Pancreas (tissue), 10 donors: ENCODE data around the gene ZNF674. TPM values are rescaled to one million over a fixed set of nuclear protein-coding genes. Genes with fewer than 3 reads are reported as not detected.

Experiments used
- ATAC-seq, 4 donors: fragments of 200-7000 bp; cut with Tn5 transposase; one replicate each; pipeline versions ENCODE4 v1.8.0 to v1.9.1; 2020; ENCODE audit warnings: mild to moderate bottlenecking in 4 of 4, moderate library complexity in 4 of 4
- DNase-seq, 6 donors: peaks; one replicate each; pipeline ENCODE4 v3.0.0-alpha.2; 2020
- FAIRE-seq: peaks from 2 replicates; lab custom pipeline; 2012; peaks lifted over from hg19 to GRCh38; lab: Jason Lieb, UNC
- H3K27ac ChIP-seq, 4 donors: fragments of 200-600 bp; sonication (generic); 1 replicate in 3 of 4; 2 replicates in 1 of 4; pipeline versions ENCODE4 v1.5.0 to v1.8.0; 2020
- H3K27me3 ChIP-seq, 4 donors: fragments of 200-600 bp; one replicate each; pipeline ENCODE4 v1.8.0; 2021
- H3K36me3 ChIP-seq, 3 donors: fragments of 200-600 bp; sonication (generic) in 1 of 3; one replicate each; pipeline versions ENCODE4 v1.5.0 to v1.8.0; 2020 to 2021
- H3K4me1 ChIP-seq, 3 donors: fragments of 200-600 bp; one replicate each; pipeline ENCODE4 v1.8.0; 2021
- H3K4me3 ChIP-seq, 4 donors: fragments of 200-600 bp; sonication (generic) in 2 of 4; one replicate each; pipeline versions ENCODE4 v1.5.0 to v1.8.0; 2020 to 2021
- H3K9me3 ChIP-seq, 4 donors: fragments of 200-600 bp; one replicate each; pipeline ENCODE4 v1.8.0; 2021
- CTCF ChIP-seq, 4 donors: fragments of 200-600 bp; sonication (generic) in 3 of 4; IDR thresholded peaks; one replicate each; pipeline versions ENCODE4 v1.5.0 to v1.8.0; 2021; ENCODE audit warnings: antibody characterized with exemption in 4 of 4
- WGBS, 2 donors: extraction: QIAGEN DNeasy Blood & Tissue Kit; methylation state at CpG; one replicate each; pipeline ENCODE4 v1.1.7; 2013; 5-methylcytosine and 5-hydroxymethylcytosine counted together
- intact Hi-C, 3 donors: fragments of 100-400 bp; cut with DNase I; formaldehyde crosslinking; loops; one replicate each; pipeline versions ENCODE4 v1.11.1 to v1.14.2; 2022
- polyA plus RNA-seq, 2 donors: library from polyadenylated mRNA; stranded (reverse); fragments of 200-250 nt; gene quantifications; one replicate each; pipeline ENCODE4 v1.2.3, GENCODE V29; 2013
- total RNA-seq, 6 donors: library from RNA; stranded (reverse); fragmentation: NEBNext Ultra II Directional in 4 of 6; extraction: Animal tissue kit (Norgen Biotek cat#: 25700) in 4 of 6; gene quantifications; one replicate each; pipeline versions ENCODE4 v1.2.1 to v1.2.4, GENCODE V29; 2021 to 2023
- donor health status: healthy with polysubstance abuse.
- donor health status: DM: no; HTN: no; CAD: no; lungs with moderate emphysema.
- donor health status: DM: no; HTN: no; CAD: no.
- donor health status: control.
- donor health status: control.
- donor health status: Bipolar disorder and iron deficiency.
- donor health status: DM: yes; HTN: yes; CAD: no.
- donor health status: DM: no; HTN: no; CAD: no.
- donor health status: DM: no; HTN: no; CAD: no.
- donor health status: DM: yes; HTN: yes; CAD: no.

Gene ZNF674
- total RNA-seq (1 to 10 TPM; 1.1 to 2.8 (median 1.6) TPM), polyA plus RNA-seq (1 to 10 TPM in 1 of 2 donors, under 1 TPM in 1; 0.80 to 1.1 TPM)

- no peak for TF ChIP-seq CTCF (IDR thresholded peaks at IDR 0.05)
- H3K4me1 ChIP-seq, result peaks cover 0 to 10% (median 0%) of the 10 kb centered on the region in 3 donors
- H3K9me3 ChIP-seq, result no peaks in the 10 kb centered on the region
- FAIRE-seq (no peak), DNase-seq (peak; percentile 86 to 97 (median 90)), ATAC-seq (peak; percentile 97 to 99 (median 98))
- peak within 1 kb of the TSS; percentile 5 to 68 (median 36) for H3K27ac ChIP-seq
- intact Hi-C loops, result no loop called here
- H3K4me3 ChIP-seq, result peak within 1 kb of the TSS; percentile 27 to 59 (median 48)
- H3K36me3 ChIP-seq, result no peaks in the 10 kb centered on the region
- 0 to 28% methylated on average over 57 of the region's 57 CpGs for WGBS, 2 donors
- peaks cover 0 to 3% (median 0%) of the 10 kb centered on the region in 4 donors for H3K27me3 ChIP-seq
Observed at GRCh38 chrX:46545111-46546005, at the start of gene ZNF674. Gene ZNF674, minus strand, starts transcription at chrX:46545421. Its CDS starts 3,334 bp downstream, at chrX:46542087.

- Histone ChIP-seq H3K9me3 (no peaks in the 10 kb centered on the region), H3K27ac (no peak overlapping the region), H3K27me3 (peaks cover 0 to 2% (median 1%) of the 10 kb centered on the region in 4 donors), H3K4me3 (no peak overlapping the region), H3K4me1 (no peaks in the 10 kb centered on the region), H3K36me3 (no peaks in the 10 kb centered on the region)
- ATAC-seq (peak in 1 of 4 donors; percentile 53), DNase-seq (no peak), FAIRE-seq (no peak)
- intact Hi-C loops, result no loop called here
- TF ChIP-seq CTCF (IDR thresholded peaks at IDR 0.05), result no peak
- 72 to 73% methylated on average over 7 of the region's 7 CpGs for WGBS, 2 donors
Observed at GRCh38 chrX:46589977-46590723, 44.9 kb upstream of the ZNF674 start.

GRCh38 chrX:46588263-46588662, 43.0 kb upstream of the ZNF674 start:
- TF ChIP-seq CTCF (IDR thresholded peaks at IDR 0.05), result no peak
- Histone ChIP-seq H3K4me3 (no peak overlapping the region), H3K27me3 (peaks cover 0 to 2% (median under 1%) of the 10 kb centered on the region in 4 donors), H3K36me3 (no peaks in the 10 kb centered on the region), H3K9me3 (no peaks in the 10 kb centered on the region), H3K27ac (peak overlapping the region in 1 of 4 donors; percentile 11), H3K4me1 (no peaks in the 10 kb centered on the region)
- ATAC-seq (peak in 2 of 4 donors; percentile 19 to 34), FAIRE-seq (no peak), DNase-seq (no peak)
- WGBS, 2 donors, result 59 to 66% methylated on average over 4 of the region's 4 CpGs
- intact Hi-C loops, result no loop called here

GRCh38 chrX:46587753-46588171, 42.5 kb upstream of the ZNF674 start:
- H3K9me3 ChIP-seq, result no peaks in the 10 kb centered on the region
- no peak overlapping the region for H3K4me3 ChIP-seq
- no peak for DNase-seq
- no peaks in the 10 kb centered on the region for H3K36me3 ChIP-seq
- 26 to 31% methylated on average over 5 of the region's 5 CpGs for WGBS, 2 donors
- peaks cover 0 to 2% (median 0%) of the 10 kb centered on the region in 4 donors for H3K27me3 ChIP-seq
- intact Hi-C loops, result no loop called here
- ATAC-seq, result no peak
- no peak for TF ChIP-seq CTCF (IDR thresholded peaks at IDR 0.05)
- no peaks in the 10 kb centered on the region for H3K4me1 ChIP-seq
- H3K27ac ChIP-seq, result peak overlapping the region in 1 of 4 donors; percentile 11
- no peak for FAIRE-seq
